ENCODE results near the gene GAR1. TPM values are rescaled to one million over a fixed set of nuclear protein-coding genes. Genes with fewer than 3 reads are reported as not detected.
"Not testable (repeated sequence)": the region's sequence is repeated elsewhere in the genome, so short reads cannot be mapped to it uniquely, and the experiment has no call there.

The GAR1 gene
- total and polyA plus RNA-seq, 7 experiments from 2014 or later = 9.5 to 24.8 (median 11.3) TPM

- Histone ChIP-seq H3K9me3 (ENCODE audit: control insufficient read depth in 2 of 3, low read length in 3 of 3) (no peaks in the 10 kb centered on the region), H3K27ac (ENCODE audit: low read depth, low read length) (no peak overlapping the region), H3K4me1 (ENCODE audit: control insufficient read depth in 2 of 2, insufficient read depth in 2 of 2, low read length in 2 of 2) (no peaks in the 10 kb centered on the region), H3K36me3 (ENCODE audit: control insufficient read depth in 2 of 3, insufficient read depth in 3 of 3, low read length in 3 of 3) (no peaks in the 10 kb centered on the region), H3K27me3 (ENCODE audit: control insufficient read depth in 2 of 2, insufficient read depth in 2 of 2, low read length in 2 of 2) (no peaks in the 10 kb centered on the region), H3K4me3 (ENCODE audit: low read length) (no peak overlapping the region)
- H3K9me3 Mint-ChIP-seq = peaks cover 0 to 4% (median 0%) of the 10 kb centered on the region in 11 donors
- ATAC-seq (no peak), DNase-seq (no peak)
- intact Hi-C loops (cut with micrococcal nuclease) = no loop called here
- H3K27me3 Mint-ChIP-seq = peaks cover 0 to 8% (median 0%) of the 10 kb centered on the region in 5 donors
- no peak overlapping the region for H3K4me3 Mint-ChIP-seq
- ChIA-PET CTCF (no interaction called here), POLR2A (no interaction called here)
- H3K4me1 Mint-ChIP-seq = peaks cover 0 to 5% (median 3%) of the 10 kb centered on the region in 7 donors
- peaks cover 0 to 36% (median 5%) of the 10 kb centered on the region in 5 donors for H3K36me3 Mint-ChIP-seq
- H3K27ac Mint-ChIP-seq = peak overlapping the region in 1 of 9 donors; percentile 44
Measured at GRCh38 chr4:109850601-109851000, 35.0 kb downstream of the GAR1 start.

- H3K4me3 Mint-ChIP-seq; H3K27me3 ChIP-seq (ENCODE audit: control insufficient read depth in 2 of 2, insufficient read depth in 2 of 2, low read length in 2 of 2); H3K4me1 ChIP-seq (ENCODE audit: control insufficient read depth in 2 of 2, insufficient read depth in 2 of 2, low read length in 2 of 2); POLR2A ChIA-PET; H3K27ac Mint-ChIP-seq; ATAC-seq; intact Hi-C loops (cut with micrococcal nuclease); CTCF ChIA-PET; H3K27ac ChIP-seq (ENCODE audit: low read depth, low read length); DNase-seq; H3K4me3 ChIP-seq (ENCODE audit: low read length); H3K27me3 Mint-ChIP-seq; H3K9me3 ChIP-seq (ENCODE audit: control insufficient read depth in 2 of 3, low read length in 3 of 3); H3K4me1 Mint-ChIP-seq; H3K36me3 ChIP-seq (ENCODE audit: control insufficient read depth in 2 of 3, insufficient read depth in 3 of 3, low read length in 3 of 3): not testable (repeated sequence)
- peaks cover 0 to 39% (median 15%) of the 10 kb centered on the region in 11 donors for H3K9me3 Mint-ChIP-seq
- H3K36me3 Mint-ChIP-seq = peaks cover 0 to 38% (median 31%) of the 10 kb centered on the region in 5 donors
Measured at GRCh38 chr4:109859426-109860300, 44.1 kb downstream of the GAR1 start.

- Histone ChIP-seq H3K4me3 (ENCODE audit: low read length) (no peak overlapping the region), H3K4me1 (ENCODE audit: control insufficient read depth in 2 of 2, insufficient read depth in 2 of 2, low read length in 2 of 2) (no peaks in the 10 kb centered on the region), H3K27ac (ENCODE audit: low read depth, low read length) (no peak overlapping the region), H3K27me3 (ENCODE audit: control insufficient read depth in 2 of 2, insufficient read depth in 2 of 2, low read length in 2 of 2) (no peaks in the 10 kb centered on the region), H3K36me3 (ENCODE audit: control insufficient read depth in 2 of 3, insufficient read depth in 3 of 3, low read length in 3 of 3) (no peaks in the 10 kb centered on the region), H3K9me3 (ENCODE audit: control insufficient read depth in 2 of 3, low read length in 3 of 3) (no peaks in the 10 kb centered on the region)
- no peak for ATAC-seq
- Mint-ChIP-seq H3K9me3 (peaks cover 0 to 39% (median 14%) of the 10 kb centered on the region in 11 donors), H3K27ac (peak overlapping the region in 1 of 9 donors; percentile 4), H3K27me3 (no peaks in the 10 kb centered on the region), H3K4me1 (peaks cover 0 to 5% (median 0%) of the 10 kb centered on the region in 7 donors), H3K36me3 (peaks cover 0 to 29% (median 22%) of the 10 kb centered on the region in 5 donors), H3K4me3 (no peak overlapping the region)
- POLR2A ChIA-PET = no interaction called here
- DNase-seq = no peak
- intact Hi-C loops (cut with micrococcal nuclease) = no loop called here
- CTCF ChIA-PET = no interaction called here
Measured at GRCh38 chr4:109861271-109861670, 45.7 kb downstream of the GAR1 start.

- Histone ChIP-seq H3K36me3 (ENCODE audit: control insufficient read depth in 2 of 3, insufficient read depth in 3 of 3, low read length in 3 of 3) (no peaks in the 10 kb centered on the region), H3K27me3 (ENCODE audit: control insufficient read depth in 2 of 2, insufficient read depth in 2 of 2, low read length in 2 of 2) (no peaks in the 10 kb centered on the region), H3K4me1 (ENCODE audit: control insufficient read depth in 2 of 2, insufficient read depth in 2 of 2, low read length in 2 of 2) (no peaks in the 10 kb centered on the region), H3K9me3 (ENCODE audit: control insufficient read depth in 2 of 3, low read length in 3 of 3) (no peaks in the 10 kb centered on the region), H3K4me3 (ENCODE audit: low read length) (no peak overlapping the region), H3K27ac (ENCODE audit: low read depth, low read length) (no peak overlapping the region)
- CTCF ChIA-PET = no interaction called here
- DNase-seq = no peak
- H3K9me3 Mint-ChIP-seq = peaks cover 0 to 39% (median 14%) of the 10 kb centered on the region in 11 donors
- H3K4me1 Mint-ChIP-seq = peaks cover 0 to 5% (median 0%) of the 10 kb centered on the region in 7 donors
- no peak for ATAC-seq
- POLR2A ChIA-PET = no interaction called here
- H3K27me3 Mint-ChIP-seq = no peaks in the 10 kb centered on the region
- no peak overlapping the region for H3K27ac Mint-ChIP-seq
- H3K36me3 Mint-ChIP-seq = peaks cover 0 to 26% (median 21%) of the 10 kb centered on the region in 5 donors
- H3K4me3 Mint-ChIP-seq = no peak overlapping the region
- intact Hi-C loops (cut with micrococcal nuclease) = no loop called here
Measured at GRCh38 chr4:109861916-109862511, 46.5 kb downstream of the GAR1 start.

- intact Hi-C loops (cut with micrococcal nuclease) = no loop called here
- CTCF ChIA-PET = no interaction called here
- no peaks in the 10 kb centered on the region for H3K27me3 Mint-ChIP-seq
- no peaks in the 10 kb centered on the region for H3K4me1 Mint-ChIP-seq
- Histone ChIP-seq H3K4me1 (ENCODE audit: control insufficient read depth in 2 of 2, insufficient read depth in 2 of 2, low read length in 2 of 2) (no peaks in the 10 kb centered on the region), H3K9me3 (ENCODE audit: control insufficient read depth in 2 of 3, low read length in 3 of 3) (no peaks in the 10 kb centered on the region), H3K27me3 (ENCODE audit: control insufficient read depth in 2 of 2, insufficient read depth in 2 of 2, low read length in 2 of 2) (no peaks in the 10 kb centered on the region), H3K27ac (ENCODE audit: low read depth, low read length) (no peak overlapping the region), H3K36me3 (ENCODE audit: control insufficient read depth in 2 of 3, insufficient read depth in 3 of 3, low read length in 3 of 3) (no peaks in the 10 kb centered on the region), H3K4me3 (ENCODE audit: low read length) (no peak overlapping the region)
- DNase-seq (no peak), ATAC-seq (no peak)
- no peak overlapping the region for H3K27ac Mint-ChIP-seq
- peaks cover 0 to 14% (median 10%) of the 10 kb centered on the region in 5 donors for H3K36me3 Mint-ChIP-seq
- POLR2A ChIA-PET = no interaction called here
- no peak overlapping the region for H3K4me3 Mint-ChIP-seq
- H3K9me3 Mint-ChIP-seq = peaks cover 0 to 25% (median 10%) of the 10 kb centered on the region in 11 donors
Measured at GRCh38 chr4:109864134-109864533, 48.6 kb downstream of the GAR1 start.

- Mint-ChIP-seq H3K27ac (peak overlapping the region in 1 of 9 donors; percentile 8), H3K27me3 (no peaks in the 10 kb centered on the region), H3K36me3 (peaks cover 0 to 10% (median 7%) of the 10 kb centered on the region in 5 donors), H3K4me1 (no peaks in the 10 kb centered on the region), H3K4me3 (no peak overlapping the region), H3K9me3 (peaks cover 0 to 2% (median 0%) of the 10 kb centered on the region in 11 donors)
- Histone ChIP-seq H3K4me1 (ENCODE audit: control insufficient read depth in 2 of 2, insufficient read depth in 2 of 2, low read length in 2 of 2) (no peaks in the 10 kb centered on the region), H3K27ac (ENCODE audit: low read depth, low read length) (no peak overlapping the region), H3K27me3 (ENCODE audit: control insufficient read depth in 2 of 2, insufficient read depth in 2 of 2, low read length in 2 of 2) (no peaks in the 10 kb centered on the region), H3K4me3 (ENCODE audit: low read length) (no peak overlapping the region), H3K36me3 (ENCODE audit: control insufficient read depth in 2 of 3, insufficient read depth in 3 of 3, low read length in 3 of 3) (no peaks in the 10 kb centered on the region), H3K9me3 (ENCODE audit: control insufficient read depth in 2 of 3, low read length in 3 of 3) (no peaks in the 10 kb centered on the region)
- POLR2A ChIA-PET = no interaction called here
- no peak for ATAC-seq
- intact Hi-C loops (cut with micrococcal nuclease) = no loop called here
- CTCF ChIA-PET = no interaction called here
- no peak for DNase-seq
Measured at GRCh38 chr4:109870061-109870460, 54.5 kb downstream of the GAR1 start.

Data from naive thymus-derived CD4-positive, alpha-beta T cell (primary cell).